Spleen (tissue), 7 donors: ENCODE data around the gene NGEF.

ENCODE experiments used
- POLR2A ChIP-seq, 3 donors: fragments of 450-650 bp; IDR thresholded peaks; one replicate each; pipeline ENCODE4 v1.5.1; 2017; ENCODE audit warnings: antibody characterized with exemption in 3 of 3, mild to moderate bottlenecking in 1 of 3
- TF ChIP-seq, protein P1 (sequence below), 11 experiments: fragments of 200-600 bp in 7 of 11; fragments of 450-650 bp in 4 of 11; sonication (generic) in 4 of 11; IDR thresholded peaks in 8 of 11; conservative IDR thresholded peaks in 3 of 11; 1 replicate in 7 of 11; 2 replicates in 4 of 11; pipeline versions ENCODE4 v1.4.0 to v1.8.0; 2016 to 2021; ENCODE audit warnings: antibody characterized with exemption in 11 of 11, inconsistent platforms in 4 of 11, mild to moderate bottlenecking in 1 of 11
- donor health status: DM: no; HTN: no; CAD: no; lungs with moderate emphysema.
- donor health status: DM: no; HTN: no; CAD: no.
- donor health status: DM: no; HTN: no; CAD: no.

DNA sequence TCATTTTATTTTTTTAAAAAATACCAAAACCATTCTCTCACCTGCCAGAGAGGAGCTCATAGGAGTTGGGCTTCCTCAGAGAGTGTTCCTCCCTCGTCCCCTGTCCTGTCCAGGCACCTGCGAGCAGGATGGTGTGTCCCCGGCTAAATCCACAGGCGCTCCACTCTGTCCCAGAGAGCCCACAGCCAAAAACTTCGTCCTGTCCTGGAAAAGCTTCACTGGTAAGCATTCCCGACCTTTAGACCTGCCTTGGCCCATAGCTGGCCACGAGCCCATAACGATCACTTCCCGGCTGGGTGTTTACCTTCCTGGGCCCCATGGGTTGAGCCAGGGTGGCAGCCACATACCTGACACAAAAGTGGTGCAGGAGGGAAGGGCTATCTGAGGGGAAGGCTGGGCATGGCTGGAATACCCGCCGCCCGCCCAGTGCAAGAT, at the start of gene NGEF:
- TF ChIP-seq, protein P1, sequence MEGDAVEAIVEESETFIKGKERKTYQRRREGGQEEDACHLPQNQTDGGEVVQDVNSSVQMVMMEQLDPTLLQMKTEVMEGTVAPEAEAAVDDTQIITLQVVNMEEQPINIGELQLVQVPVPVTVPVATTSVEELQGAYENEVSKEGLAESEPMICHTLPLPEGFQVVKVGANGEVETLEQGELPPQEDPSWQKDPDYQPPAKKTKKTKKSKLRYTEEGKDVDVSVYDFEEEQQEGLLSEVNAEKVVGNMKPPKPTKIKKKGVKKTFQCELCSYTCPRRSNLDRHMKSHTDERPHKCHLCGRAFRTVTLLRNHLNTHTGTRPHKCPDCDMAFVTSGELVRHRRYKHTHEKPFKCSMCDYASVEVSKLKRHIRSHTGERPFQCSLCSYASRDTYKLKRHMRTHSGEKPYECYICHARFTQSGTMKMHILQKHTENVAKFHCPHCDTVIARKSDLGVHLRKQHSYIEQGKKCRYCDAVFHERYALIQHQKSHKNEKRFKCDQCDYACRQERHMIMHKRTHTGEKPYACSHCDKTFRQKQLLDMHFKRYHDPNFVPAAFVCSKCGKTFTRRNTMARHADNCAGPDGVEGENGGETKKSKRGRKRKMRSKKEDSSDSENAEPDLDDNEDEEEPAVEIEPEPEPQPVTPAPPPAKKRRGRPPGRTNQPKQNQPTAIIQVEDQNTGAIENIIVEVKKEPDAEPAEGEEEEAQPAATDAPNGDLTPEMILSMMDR (IDR thresholded peaks at IDR 0.05 in 8 of 11, conservative IDR thresholded peaks at IDR 0.05 in 3 of 11): no peak
- TF ChIP-seq POLR2A (IDR thresholded peaks at IDR 0.05): no peak
